ENCODE measurements around the gene NIBAN1.

GRCh38 chr1:184980726-184981125 is 6.4 kb upstream of the NIBAN1 start:
- TF ChIP-seq POLR2A (IDR thresholded peaks at IDR 0.05; ENCODE audit: control extremely low read depth in 1 of 2, low read depth in 2 of 2, low read length in 2 of 2) (no peak), SIRT6 (IDR thresholded peaks at IDR 0.05; ENCODE audit: low read length) (no peak), CTCF (IDR thresholded peaks at IDR 0.05; ENCODE audit: control extremely low read depth in 1 of 3, insufficient read depth in 1 of 3, low read depth in 1 of 3, low read length in 3 of 3) (no peak), SP1 (IDR thresholded peaks at IDR 0.05; ENCODE audit: low read depth, low read length) (no peak), TAF1 (IDR thresholded peaks at IDR 0.05; ENCODE audit: low read depth, low read length) (no peak)
